HCT116 (cell line): ENCODE results near the gene CALCB. TPM values are rescaled to one million over a fixed set of nuclear protein-coding genes. Genes with fewer than 3 reads are reported as not detected.

Experiments
- ATAC-seq: fragments of 200-7000 bp; cut with Tn5 transposase; 2 replicates; pipeline ENCODE4 v1.9.1; 2020; ENCODE audit warnings: mild to moderate bottlenecking, moderate library complexity
- BruUV-seq: library from RNA; stranded (reverse); fragments of 400-500 nt; replicated peaks from 2 replicates; lab custom pipeline; 2021; lab: Mats Ljungman, UMichigan
- CTCF ChIA-PET: fragments of 300-600 bp; sonication (Branson Sonifier 250); formaldehyde crosslinking; loops from one replicate; lab custom pipeline; 2021; ENCODE audit warnings: antibody characterized with exemption; lab: Charles Lee
- POLR2A ChIA-PET: fragments of 300-600, 350-600 bp; sonication (Branson Sonifier 250); formaldehyde crosslinking; loops from one replicate; lab custom pipeline; 2021; ENCODE audit warnings: antibody characterized with exemption; lab: Charles Lee
- RAD21 ChIA-PET, 2 experiments: fragments of 300-600 bp; sonication (Branson Sonifier 250); formaldehyde crosslinking; loops; one replicate each; lab custom pipeline; 2023; ENCODE audit warnings: low total read pairs in 2 of 2; ENCODE audit not compliant: uncharacterized antibody in 2 of 2, unreplicated experiment in 2 of 2, low non-redundant PET in 1 of 2; lab: Charles Lee
- DNase-seq: peaks from one replicate; pipeline ENCODE4 v3.0.0-alpha.2; 2010; ENCODE audit warnings: low read depth, low spot score
- H2AFZ ChIP-seq: fragments of 200-600 bp; shearing (Covaris generic), sonication (generic); 2 replicates; pipeline ENCODE4 v1.6.1; 2017; ENCODE audit warnings: low read depth, mixed run types, mixed read lengths, antibody characterized with exemption, low read length; ENCODE audit not compliant: poor library complexity, severe bottlenecking
- H3K27ac ChIP-seq: 2 replicates; pipeline ENCODE4 v1.5.1; 2012; ENCODE audit warnings: low read depth, low read length
- H3K27me3 ChIP-seq: fragments of 200-600 bp; sonication (generic); 2 replicates; pipeline ENCODE4 v1.6.1; 2016; ENCODE audit warnings: mixed run types, low read length, mixed read lengths; ENCODE audit not compliant: insufficient read depth
- H3K36me3 ChIP-seq, 2 experiments: fragments of 200-500 bp in 1 of 2; fragments of 200-600 bp in 1 of 2; sonication (Bioruptor generic) in 1 of 2; sonication (generic) in 1 of 2; 2 replicates each; pipeline versions ENCODE4 v1.5.1 to v1.6.1; 2014 to 2016; ENCODE audit warnings: low read length in 2 of 2, inconsistent platforms in 1 of 2, mixed read lengths in 1 of 2, mixed run types in 1 of 2; ENCODE audit not compliant: insufficient read depth in 2 of 2, control insufficient read depth in 1 of 2
- H3K4me1 ChIP-seq, 2 experiments: fragments of 200-600 bp in 1 of 2; sonication (generic) in 1 of 2; 2 replicates each; pipeline versions ENCODE4 v1.5.1 to v1.6.1; 2012 to 2017; ENCODE audit warnings: low read length in 2 of 2, inconsistent platforms in 1 of 2, mild to moderate bottlenecking in 1 of 2, mixed read lengths in 1 of 2, mixed run types in 1 of 2, moderate library complexity in 1 of 2; ENCODE audit not compliant: insufficient read depth in 2 of 2, control insufficient read depth in 1 of 2
- H3K4me2 ChIP-seq: fragments of 200-600 bp; sonication (generic); 2 replicates; pipeline ENCODE4 v1.6.1; 2017; ENCODE audit warnings: mixed run types, low read length, mixed read lengths
- H3K4me3 ChIP-seq, 2 experiments: fragments of 200-600 bp in 1 of 2; sonication (generic) in 1 of 2; replicated peaks in 1 of 2; 2 replicates each; pipeline ENCODE4 v1.5.1; 2011 to 2016; ENCODE audit warnings: low read length in 2 of 2, control low read depth in 1 of 2, low read depth in 1 of 2, mild to moderate bottlenecking in 1 of 2, mixed read lengths in 1 of 2, mixed run types in 1 of 2
- H3K79me2 ChIP-seq: fragments of 200-600 bp; sonication (generic); 2 replicates; pipeline ENCODE4 v1.6.1; 2017; ENCODE audit warnings: mild to moderate bottlenecking, mixed run types, low read length, moderate library complexity, mixed read lengths; ENCODE audit not compliant: insufficient read depth
- H3K9ac ChIP-seq: fragments of 200-600 bp; sonication (generic); 2 replicates; pipeline ENCODE4 v1.6.1; 2016; ENCODE audit warnings: low read length, mixed read lengths
- H3K9me2 ChIP-seq: fragments of 200-600 bp; sonication (generic), shearing (Covaris generic); 2 replicates; pipeline ENCODE4 v1.6.1; 2017; ENCODE audit warnings: mixed run types, mild to moderate bottlenecking, moderate library complexity; ENCODE audit not compliant: insufficient read depth
- H3K9me3 ChIP-seq, 2 experiments: fragments of 200-500 bp in 1 of 2; fragments of 200-600 bp in 1 of 2; sonication (Bioruptor generic) in 1 of 2; sonication (generic) in 1 of 2; 2 replicates each; pipeline ENCODE4 v1.6.1; 2014 to 2017; ENCODE audit warnings: low read length in 2 of 2, mixed read lengths in 2 of 2, inconsistent platforms in 1 of 2, low read depth in 1 of 2, mild to moderate bottlenecking in 1 of 2, mixed run types in 1 of 2, moderate library complexity in 1 of 2; ENCODE audit not compliant: control insufficient read depth in 1 of 2, insufficient read depth in 1 of 2
- H4K20me1 ChIP-seq: fragments of 200-600 bp; sonication (generic), shearing (Covaris generic); 2 replicates; pipeline ENCODE4 v1.6.1; 2017; ENCODE audit warnings: mixed run types, mild to moderate bottlenecking, moderate library complexity; ENCODE audit not compliant: insufficient read depth
- ATF3 ChIP-seq: IDR thresholded peaks from 2 replicates; pipeline ENCODE4 v1.6.1; 2012
- CEBPB ChIP-seq: IDR thresholded peaks from 2 replicates; pipeline ENCODE4 v1.6.1; 2012; ENCODE audit warnings: low read depth
- EGR1 ChIP-seq: IDR thresholded peaks from 2 replicates; pipeline ENCODE4 v1.6.1; 2012; ENCODE audit warnings: low read depth
- ELF1 ChIP-seq: IDR thresholded peaks from 2 replicates; pipeline ENCODE4 v1.6.1; 2012; ENCODE audit warnings: low read depth, borderline replicate concordance
- EZH2 ChIP-seq: fragments of 200-600 bp; sonication (generic); IDR thresholded peaks from 2 replicates; pipeline ENCODE4 v1.6.1; 2017; ENCODE audit warnings: antibody characterized with exemption, mixed run types
- EZH2phosphoT487 ChIP-seq: fragments of 200-600 bp; IDR thresholded peaks from 2 replicates; pipeline ENCODE4 v1.6.1; 2018; ENCODE audit warnings: antibody characterized with exemption, borderline replicate concordance
- POLR2A ChIP-seq: IDR thresholded peaks from 2 replicates; pipeline ENCODE4 v1.7.0; 2011; ENCODE audit warnings: borderline replicate concordance; ENCODE audit not compliant: insufficient read depth, insufficient read length; ENCODE audit errors: extremely low read depth
- RAD21 ChIP-seq: IDR thresholded peaks from 2 replicates; pipeline ENCODE4 v1.6.1; 2012; ENCODE audit warnings: low read depth, mild to moderate bottlenecking
- REST ChIP-seq: IDR thresholded peaks from 2 replicates; pipeline ENCODE4 v1.6.1; 2012; ENCODE audit warnings: low read depth
- SIN3A ChIP-seq: IDR thresholded peaks from 2 replicates; pipeline ENCODE4 v1.6.1; 2012; ENCODE audit warnings: low read depth
- SP1 ChIP-seq: IDR thresholded peaks from 2 replicates; pipeline ENCODE4 v1.6.1; 2012; ENCODE audit warnings: low read depth
- SRF ChIP-seq: IDR thresholded peaks from 2 replicates; pipeline ENCODE4 v1.6.1; 2012; ENCODE audit warnings: low read depth
- YY1 ChIP-seq: IDR thresholded peaks from 2 replicates; pipeline ENCODE4 v1.6.1; 2011; ENCODE audit warnings: low read length, low read depth, moderate library complexity, mild to moderate bottlenecking; ENCODE audit not compliant: insufficient replicate concordance; ENCODE audit errors: extremely low read depth
- ZFX ChIP-seq: fragments of 450-650 bp; IDR thresholded peaks from 2 replicates; pipeline ENCODE4 v1.6.1; 2017
- ZNF274 ChIP-seq: fragments of 200-500 bp; sonication (Bioruptor generic); IDR thresholded peaks from 2 replicates; pipeline ENCODE4 v1.6.1; 2014; ENCODE audit warnings: mild to moderate bottlenecking, low read depth, low read length, inconsistent platforms
- intact Hi-C: fragments of 100-400 bp; cut with micrococcal nuclease; formaldehyde crosslinking; loops from 2 replicates; pipeline ENCODE4 v1.10.0; 2022
- total RNA-seq: library from RNA; stranded (reverse); gene quantifications from one replicate; pipeline ENCODE4 v1.2.1, GENCODE V29; 2021; ENCODE audit not compliant: unreplicated experiment
- TF ChIP-seq, protein P1 (sequence below), 3 experiments: fragments of 200-600 bp in 1 of 3; sonication (generic) in 1 of 3; IDR thresholded peaks in 2 of 3; conservative IDR thresholded peaks in 1 of 3; 2 replicates each; pipeline ENCODE4 v1.5.1; 2012 to 2017; ENCODE audit warnings: low read depth in 2 of 3, low read length in 2 of 3, antibody characterized with exemption in 1 of 3, borderline replicate concordance in 1 of 3, control low read depth in 1 of 3, mild to moderate bottlenecking in 1 of 3, mixed read lengths in 1 of 3, mixed run types in 1 of 3, moderate library complexity in 1 of 3; ENCODE audit not compliant: insufficient read depth in 1 of 3
- TF ChIP-seq, protein P2 (sequence below): IDR thresholded peaks from 2 replicates; pipeline ENCODE4 v1.6.1; 2011; ENCODE audit warnings: mild to moderate bottlenecking, low read length, moderate library complexity; ENCODE audit not compliant: insufficient replicate concordance; ENCODE audit errors: extremely low read depth
- TF ChIP-seq, protein P3 (sequence below): IDR thresholded peaks from 2 replicates; pipeline ENCODE4 v1.6.1; 2012

The CALCB gene
- total RNA-seq, 1 experiment from 2014 or later, result 0.22 TPM

GRCh38 chr11:15115686-15116085 lies 42.3 kb downstream of the CALCB start:
- Histone ChIP-seq H4K20me1 (no peaks in the 10 kb centered on the region), H3K9ac (no peak overlapping the region), H3K9me3 (no peaks in the 10 kb centered on the region), H3K36me3 (no peaks in the 10 kb centered on the region), H3K4me1 (no peaks in the 10 kb centered on the region), H3K27ac (no peak overlapping the region), H3K79me2 (no peaks in the 10 kb centered on the region), H2AFZ (no peak overlapping the region), H3K9me2 (no peaks in the 10 kb centered on the region), H3K27me3 (no peaks in the 10 kb centered on the region), H3K4me3 (no peak overlapping the region), H3K4me2 (no peak overlapping the region)
- ChIA-PET CTCF (no interaction called here), POLR2A (no interaction called here), RAD21 (no interaction called here)
- intact Hi-C loops, result no loop called here
- DNase-seq (no peak), ATAC-seq (no peak)
- TF ChIP-seq, protein P1, sequence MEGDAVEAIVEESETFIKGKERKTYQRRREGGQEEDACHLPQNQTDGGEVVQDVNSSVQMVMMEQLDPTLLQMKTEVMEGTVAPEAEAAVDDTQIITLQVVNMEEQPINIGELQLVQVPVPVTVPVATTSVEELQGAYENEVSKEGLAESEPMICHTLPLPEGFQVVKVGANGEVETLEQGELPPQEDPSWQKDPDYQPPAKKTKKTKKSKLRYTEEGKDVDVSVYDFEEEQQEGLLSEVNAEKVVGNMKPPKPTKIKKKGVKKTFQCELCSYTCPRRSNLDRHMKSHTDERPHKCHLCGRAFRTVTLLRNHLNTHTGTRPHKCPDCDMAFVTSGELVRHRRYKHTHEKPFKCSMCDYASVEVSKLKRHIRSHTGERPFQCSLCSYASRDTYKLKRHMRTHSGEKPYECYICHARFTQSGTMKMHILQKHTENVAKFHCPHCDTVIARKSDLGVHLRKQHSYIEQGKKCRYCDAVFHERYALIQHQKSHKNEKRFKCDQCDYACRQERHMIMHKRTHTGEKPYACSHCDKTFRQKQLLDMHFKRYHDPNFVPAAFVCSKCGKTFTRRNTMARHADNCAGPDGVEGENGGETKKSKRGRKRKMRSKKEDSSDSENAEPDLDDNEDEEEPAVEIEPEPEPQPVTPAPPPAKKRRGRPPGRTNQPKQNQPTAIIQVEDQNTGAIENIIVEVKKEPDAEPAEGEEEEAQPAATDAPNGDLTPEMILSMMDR (IDR thresholded peaks at IDR 0.05 in 2 of 3, conservative IDR thresholded peaks at IDR 0.05 in 1 of 3; ENCODE audit: borderline replicate concordance in 1 of 3, insufficient read depth in 1 of 3, low read depth in 2 of 3, low read length in 2 of 3), result no peak
- TF ChIP-seq EZH2phosphoT487 (no peak), ELF1 (no peak), SRF (no peak), EGR1 (no peak), ZNF274 (no peak), POLR2A (no peak), CEBPB (no peak), SIN3A (no peak), ZFX (no peak), REST (no peak), YY1 (no peak), EZH2 (no peak), SP1 (no peak), ATF3 (no peak), RAD21 (no peak)
- TF ChIP-seq, protein P2, sequence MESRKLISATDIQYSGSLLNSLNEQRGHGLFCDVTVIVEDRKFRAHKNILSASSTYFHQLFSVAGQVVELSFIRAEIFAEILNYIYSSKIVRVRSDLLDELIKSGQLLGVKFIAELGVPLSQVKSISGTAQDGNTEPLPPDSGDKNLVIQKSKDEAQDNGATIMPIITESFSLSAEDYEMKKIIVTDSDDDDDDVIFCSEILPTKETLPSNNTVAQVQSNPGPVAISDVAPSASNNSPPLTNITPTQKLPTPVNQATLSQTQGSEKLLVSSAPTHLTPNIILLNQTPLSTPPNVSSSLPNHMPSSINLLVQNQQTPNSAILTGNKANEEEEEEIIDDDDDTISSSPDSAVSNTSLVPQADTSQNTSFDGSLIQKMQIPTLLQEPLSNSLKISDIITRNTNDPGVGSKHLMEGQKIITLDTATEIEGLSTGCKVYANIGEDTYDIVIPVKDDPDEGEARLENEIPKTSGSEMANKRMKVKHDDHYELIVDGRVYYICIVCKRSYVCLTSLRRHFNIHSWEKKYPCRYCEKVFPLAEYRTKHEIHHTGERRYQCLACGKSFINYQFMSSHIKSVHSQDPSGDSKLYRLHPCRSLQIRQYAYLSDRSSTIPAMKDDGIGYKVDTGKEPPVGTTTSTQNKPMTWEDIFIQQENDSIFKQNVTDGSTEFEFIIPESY, result no peak
- TF ChIP-seq, protein P3, sequence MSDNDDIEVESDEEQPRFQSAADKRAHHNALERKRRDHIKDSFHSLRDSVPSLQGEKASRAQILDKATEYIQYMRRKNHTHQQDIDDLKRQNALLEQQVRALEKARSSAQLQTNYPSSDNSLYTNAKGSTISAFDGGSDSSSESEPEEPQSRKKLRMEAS, result no peak
- no TSS peak for BruUV-seq
